CD4-positive, CD25-positive, alpha-beta regulatory T cell (primary cell): Measurements from ENCODE around the gene MAP3K6. TPM values are rescaled to one million over a fixed set of nuclear protein-coding genes. Genes with fewer than 3 reads are reported as not detected.

Source experiments
- ATAC-seq, 2 donors: fragments of 150-1000 bp; cut with Tn5 transposase; one replicate each; pipeline ENCODE4 v1.10.0; 2021; ENCODE audit warnings: low read depth in 2 of 2, moderate number of reproducible peaks in 2 of 2, moderate library complexity in 1 of 2
- DNase-seq, 3 donors: peaks; one replicate each; pipeline versions ENCODE4 v3.0.0 to v3.0.0-alpha.2; 2012 to 2022; ENCODE audit warnings: mixed read lengths in 1 of 3
- H3K27ac ChIP-seq: one replicate; pipeline ENCODE4 v1.7.0; 2013; ENCODE audit warnings: mild to moderate bottlenecking, low read length; ENCODE audit not compliant: insufficient read depth, poor library complexity, severe bottlenecking
- H3K27me3 ChIP-seq: one replicate; pipeline ENCODE4 v1.7.0; 2013; ENCODE audit warnings: low read length; ENCODE audit not compliant: control insufficient read depth, insufficient read depth
- H3K36me3 ChIP-seq: one replicate; pipeline ENCODE4 v1.7.0; 2013; ENCODE audit warnings: mild to moderate bottlenecking, low read length, moderate library complexity; ENCODE audit not compliant: control insufficient read depth, insufficient read depth
- H3K4me1 ChIP-seq: 2 replicates; pipeline ENCODE4 v1.7.0; 2013; ENCODE audit warnings: mild to moderate bottlenecking, low read length; ENCODE audit not compliant: insufficient read depth, control insufficient read depth, poor library complexity, severe bottlenecking
- H3K4me3 ChIP-seq: one replicate; pipeline ENCODE4 v1.7.0; 2013; ENCODE audit warnings: low read depth, mild to moderate bottlenecking, low read length, moderate library complexity
- H3K9me3 ChIP-seq, 2 experiments: 1 replicate in 1 of 2; 2 replicates in 1 of 2; pipeline ENCODE4 v1.7.0; 2013; ENCODE audit warnings: low read length in 2 of 2, mild to moderate bottlenecking in 1 of 2, moderate library complexity in 1 of 2; ENCODE audit not compliant: control insufficient read depth in 2 of 2
- H3K27ac Mint-ChIP-seq, 3 donors: one replicate each; pipeline ENCODE4 v1.8.0; 2020 to 2022; ENCODE audit warnings: mild to moderate bottlenecking in 3 of 3, mixed read lengths in 3 of 3, moderate library complexity in 2 of 3
- H3K27me3 Mint-ChIP-seq: one replicate; pipeline ENCODE4 v1.8.0; 2022; ENCODE audit warnings: mild to moderate bottlenecking, mixed read lengths
- H3K36me3 Mint-ChIP-seq: one replicate; pipeline ENCODE4 v1.8.0; 2020; ENCODE audit warnings: mixed read lengths
- H3K4me1 Mint-ChIP-seq, 4 donors: one replicate each; pipeline ENCODE4 v1.8.0; 2020 to 2022; ENCODE audit warnings: mixed read lengths in 4 of 4, mild to moderate bottlenecking in 1 of 4
- H3K4me3 Mint-ChIP-seq, 4 donors: one replicate each; pipeline ENCODE4 v1.8.0; 2020 to 2022; ENCODE audit warnings: mild to moderate bottlenecking in 4 of 4, mixed read lengths in 4 of 4, moderate library complexity in 3 of 4
- H3K9me3 Mint-ChIP-seq, 7 donors: one replicate each; pipeline ENCODE4 v1.8.0; 2020 to 2022; ENCODE audit warnings: mixed read lengths in 7 of 7, mild to moderate bottlenecking in 3 of 7, moderate library complexity in 2 of 7
- polyA plus RNA-seq, 4 donors: library from polyadenylated mRNA; unstranded; fragments of 300-500 nt; fragmentation: Illumina TruSeq; gene quantifications; one replicate each; pipeline ENCODE4 v1.2.3, GENCODE V29; 2021
- total RNA-seq: library from RNA; stranded (reverse); gene quantifications from one replicate; pipeline ENCODE4 v1.2.3, GENCODE V29; 2022

The MAP3K6 gene
- total and polyA plus RNA-seq, 5 donors from 2014 or later: 3.8 to 8.3 (median 5.6) TPM

DNA sequence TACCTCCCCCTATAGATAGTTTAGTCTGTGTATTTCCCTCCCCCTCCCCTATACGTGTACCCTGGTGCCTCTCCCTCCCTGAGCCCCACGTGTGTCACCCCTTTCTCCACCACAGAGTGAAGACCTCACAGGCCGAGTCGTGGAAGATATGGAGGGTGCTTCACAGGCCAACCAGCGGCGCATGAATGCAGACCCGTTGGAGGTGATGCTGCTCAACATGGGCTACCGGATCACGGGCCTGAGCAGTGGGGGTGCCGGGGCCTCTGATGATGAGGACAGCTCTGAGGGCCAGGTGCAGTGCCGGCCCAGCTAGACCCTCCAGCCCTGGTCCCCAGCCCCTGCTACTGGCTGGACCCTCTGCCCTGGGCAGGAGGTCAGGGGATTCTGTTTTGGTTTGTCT, 60.7 kb downstream of the MAP3K6 start:
- no peak overlapping the region for H3K27ac Mint-ChIP-seq
- no peaks in the 10 kb centered on the region for H3K9me3 ChIP-seq
- H3K36me3 ChIP-seq: peaks cover 34% of the 10 kb centered on the region
- ATAC-seq (no peak), DNase-seq (no peak)
- no peak overlapping the region for H3K4me3 Mint-ChIP-seq
- H3K27ac ChIP-seq: no peak overlapping the region
- no peak overlapping the region for H3K4me3 ChIP-seq
- H3K36me3 Mint-ChIP-seq: peaks cover 27% of the 10 kb centered on the region
- peaks cover 0 to under 1% (median 0%) of the 10 kb centered on the region in 4 donors for H3K4me1 Mint-ChIP-seq
- no peaks in the 10 kb centered on the region for H3K4me1 ChIP-seq
- H3K27me3 Mint-ChIP-seq: no peaks in the 10 kb centered on the region
- H3K27me3 ChIP-seq: no peaks in the 10 kb centered on the region
- H3K9me3 Mint-ChIP-seq: no peaks in the 10 kb centered on the region

Other genes starting within 250 kb of the MAP3K6 start
- 32.3 TPM for gene SLC9A1, start 211.8 kb downstream of the MAP3K6 start, total RNA-seq
- 1 to 10 TPM; 5.4 to 8.7 (median 7.0) TPM for gene SLC9A1, start 211.8 kb downstream of the MAP3K6 start, polyA plus RNA-seq
- gene WDTC1, start 132.3 kb downstream of the MAP3K6 start, total RNA-seq: 46.1 TPM
- 1 to 10 TPM; 3.3 to 5.9 (median 5.5) TPM for gene WDTC1, start 132.3 kb downstream of the MAP3K6 start, polyA plus RNA-seq
- gene TMEM222, start 44.8 kb downstream of the MAP3K6 start, total RNA-seq: 26.3 TPM
- gene TMEM222, start 44.8 kb downstream of the MAP3K6 start, polyA plus RNA-seq: 10 to 100 TPM; 59.9 to 71.2 (median 67.4) TPM
- gene SYTL1, start 24.9 kb downstream of the MAP3K6 start, total RNA-seq: 191 TPM
- gene SYTL1, start 24.9 kb downstream of the MAP3K6 start, polyA plus RNA-seq: 100 to 1,000 TPM in 3 of 4 donors, 10 to 100 TPM in 1; 91.0 to 138 (median 120) TPM
- gene FCN3, start 7.9 kb upstream of the MAP3K6 start, total RNA-seq: not detected
- not detected for gene FCN3, start 7.9 kb upstream of the MAP3K6 start, polyA plus RNA-seq
- not detected for gene CD164L2, start 16.4 kb upstream of the MAP3K6 start, total RNA-seq
- gene CD164L2, start 16.4 kb upstream of the MAP3K6 start, polyA plus RNA-seq: not detected
- gene GPR3, start 25.7 kb upstream of the MAP3K6 start, total RNA-seq: 0.47 TPM
- under 1 TPM in 2 of 4 donors, not detected in 2; 0.07 to 0.21 TPM for gene GPR3, start 25.7 kb upstream of the MAP3K6 start, polyA plus RNA-seq
- 175 TPM for gene WASF2, start 123.2 kb upstream of the MAP3K6 start, total RNA-seq
- gene WASF2, start 123.2 kb upstream of the MAP3K6 start, polyA plus RNA-seq: 10 to 100 TPM; 55.3 to 85.3 (median 61.8) TPM
- 26.2 TPM for gene AHDC1, start 237.2 kb upstream of the MAP3K6 start, total RNA-seq
- 1 to 10 TPM in 1 of 4 donors, under 1 TPM in 3; 0.07 to 1.4 (median 0.50) TPM for gene AHDC1, start 237.2 kb upstream of the MAP3K6 start, polyA plus RNA-seq